ENCODE measurements around the gene SUN3.

SUN3 gene

GRCh38 chr7:48035301-48035966, 6.5 kb upstream of the SUN3 start, which contains the start of gene C7orf57:
C7orf57 (plus strand) TSS chr7:48035543; CDS start chr7:48036309, 766 bp downstream.
- H3K4me3 ChIP-seq (ENCODE audit: low read depth, low read length), result peak within 1 kb of the TSS; percentile 61
- peak; percentile 35; the same call in 1 of the 2 replicates for TF ChIP-seq CTCF (IDR thresholded peaks at IDR 0.05; ENCODE audit: borderline replicate concordance, insufficient read depth, low read depth, low read length)

- no peak for TF ChIP-seq CTCF (IDR thresholded peaks at IDR 0.05; ENCODE audit: borderline replicate concordance, insufficient read depth, low read depth, low read length)
Observed at GRCh38 chr7:48033922-48034321, 5.0 kb upstream of the SUN3 start.

GRCh38 chr7:48031111-48031510, 2.2 kb upstream of the SUN3 start:
- TF ChIP-seq CTCF (IDR thresholded peaks at IDR 0.05; ENCODE audit: borderline replicate concordance, insufficient read depth, low read depth, low read length), result no peak
- no peak overlapping the region for H3K4me3 ChIP-seq (ENCODE audit: low read depth, low read length)

More at GRCh38 chr7:48033922-48034321, 5.0 kb upstream of the SUN3 start:
- H3K4me3 ChIP-seq (ENCODE audit: low read depth, low read length), result no peak overlapping the region

- TF ChIP-seq CTCF (IDR thresholded peaks at IDR 0.05; ENCODE audit: borderline replicate concordance, insufficient read depth, low read depth, low read length), result no peak
- no peak overlapping the region for H3K4me3 ChIP-seq (ENCODE audit: low read depth, low read length)
Observed at GRCh38 chr7:48025624-48026023, 3.3 kb downstream of the SUN3 start.

- H3K4me3 ChIP-seq (ENCODE audit: low read depth, low read length), result no peak overlapping the region
- no peak for TF ChIP-seq CTCF (IDR thresholded peaks at IDR 0.05; ENCODE audit: borderline replicate concordance, insufficient read depth, low read depth, low read length)
Observed at GRCh38 chr7:48017674-48018073, 11.2 kb downstream of the SUN3 start.

- H3K4me3 ChIP-seq (ENCODE audit: low read depth, low read length), result no peak overlapping the region
- TF ChIP-seq CTCF (IDR thresholded peaks at IDR 0.05; ENCODE audit: borderline replicate concordance, insufficient read depth, low read depth, low read length), result no peak
Observed at GRCh38 chr7:48016641-48017040, 12.3 kb downstream of the SUN3 start.

- TF ChIP-seq CTCF (IDR thresholded peaks at IDR 0.05; ENCODE audit: borderline replicate concordance, insufficient read depth, low read depth, low read length), result no peak
- H3K4me3 ChIP-seq (ENCODE audit: low read depth, low read length), result no peak overlapping the region
Observed at GRCh38 chr7:48011951-48012350, 17.0 kb downstream of the SUN3 start.

Measured in GM12875 (cell line).